Measurements from ENCODE around the gene TBL1XR1. TPM values are rescaled to one million over a fixed set of nuclear protein-coding genes. Genes with fewer than 3 reads are reported as not detected.

The TBL1XR1 gene
- total RNA-seq, 4 donors from 2014 or later: 56.0 to 90.8 (median 75.6) TPM

DNA sequence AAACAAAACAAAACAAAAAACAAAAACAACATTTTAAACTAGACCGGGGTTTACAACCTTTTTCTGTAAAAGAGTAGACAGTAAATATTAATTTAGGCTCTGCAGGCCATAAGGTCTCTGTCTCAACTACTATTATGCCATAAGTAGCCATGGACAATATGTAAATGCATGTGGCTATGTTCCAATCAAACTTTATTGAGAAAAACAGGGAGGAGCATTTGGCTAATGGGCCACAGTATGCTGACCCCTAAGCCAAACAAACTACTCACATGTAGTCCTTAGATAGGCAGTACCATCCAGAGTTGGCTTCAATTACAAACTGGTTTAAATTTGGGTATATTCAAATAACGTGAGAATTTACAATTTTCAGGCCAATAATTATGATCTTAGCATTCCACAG is 144.2 kb downstream of the TBL1XR1 start:
- WGBS: 78% methylated on average over 2 of the region's 2 CpGs
- H3K27me3 ChIP-seq: no peaks in the 10 kb centered on the region
- no peaks in the 10 kb centered on the region for H3K9me3 ChIP-seq
- TF ChIP-seq POLR2A (IDR thresholded peaks at IDR 0.05) (no peak), POLR2AphosphoS5 (IDR thresholded peaks at IDR 0.05) (no peak), EP300 (IDR thresholded peaks at IDR 0.05) (no peak)
- TF ChIP-seq, protein P1, sequence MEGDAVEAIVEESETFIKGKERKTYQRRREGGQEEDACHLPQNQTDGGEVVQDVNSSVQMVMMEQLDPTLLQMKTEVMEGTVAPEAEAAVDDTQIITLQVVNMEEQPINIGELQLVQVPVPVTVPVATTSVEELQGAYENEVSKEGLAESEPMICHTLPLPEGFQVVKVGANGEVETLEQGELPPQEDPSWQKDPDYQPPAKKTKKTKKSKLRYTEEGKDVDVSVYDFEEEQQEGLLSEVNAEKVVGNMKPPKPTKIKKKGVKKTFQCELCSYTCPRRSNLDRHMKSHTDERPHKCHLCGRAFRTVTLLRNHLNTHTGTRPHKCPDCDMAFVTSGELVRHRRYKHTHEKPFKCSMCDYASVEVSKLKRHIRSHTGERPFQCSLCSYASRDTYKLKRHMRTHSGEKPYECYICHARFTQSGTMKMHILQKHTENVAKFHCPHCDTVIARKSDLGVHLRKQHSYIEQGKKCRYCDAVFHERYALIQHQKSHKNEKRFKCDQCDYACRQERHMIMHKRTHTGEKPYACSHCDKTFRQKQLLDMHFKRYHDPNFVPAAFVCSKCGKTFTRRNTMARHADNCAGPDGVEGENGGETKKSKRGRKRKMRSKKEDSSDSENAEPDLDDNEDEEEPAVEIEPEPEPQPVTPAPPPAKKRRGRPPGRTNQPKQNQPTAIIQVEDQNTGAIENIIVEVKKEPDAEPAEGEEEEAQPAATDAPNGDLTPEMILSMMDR (IDR thresholded peaks at IDR 0.05): no peak
- no peak overlapping the region for H3K27ac ChIP-seq
- DNase-seq (ENCODE audit: low spot score in 2 of 2): no peak
- peaks cover 15% of the 10 kb centered on the region for H3K4me1 ChIP-seq
- peaks cover 16% of the 10 kb centered on the region for H3K36me3 ChIP-seq
- H3K4me3 ChIP-seq: no peak overlapping the region

DNA sequence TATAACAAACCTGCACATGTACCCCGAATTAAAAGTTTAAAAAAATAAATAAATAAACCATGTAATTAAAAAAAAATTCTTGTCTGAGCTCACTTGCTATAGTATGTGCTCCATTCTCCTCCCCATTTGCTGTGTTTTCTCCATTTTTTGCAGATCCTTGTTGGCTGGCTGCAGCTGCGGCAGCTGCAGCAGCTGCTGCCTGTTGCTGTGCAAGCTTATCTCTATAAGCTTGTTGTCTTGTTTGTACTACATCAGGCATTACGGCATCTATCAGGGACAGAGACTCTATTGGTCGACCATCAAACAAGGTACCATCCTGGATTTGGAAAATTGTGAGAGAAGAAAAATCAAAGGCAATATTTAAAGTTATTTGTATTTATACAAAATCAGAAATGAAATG is 145.9 kb downstream of the TBL1XR1 start:
- no peak for DNase-seq (ENCODE audit: low spot score in 2 of 2)
- Histone ChIP-seq H3K4me1 (peaks cover 12% of the 10 kb centered on the region), H3K4me3 (no peak overlapping the region), H3K27ac (no peak overlapping the region), H3K36me3 (peaks cover 29% of the 10 kb centered on the region), H3K27me3 (no peaks in the 10 kb centered on the region), H3K9me3 (no peaks in the 10 kb centered on the region)
- 84% methylated on average over 4 of the region's 4 CpGs for WGBS
- TF ChIP-seq, protein P1 (IDR thresholded peaks at IDR 0.05): no peak
- TF ChIP-seq POLR2A (IDR thresholded peaks at IDR 0.05): no peak
- TF ChIP-seq POLR2AphosphoS5 (IDR thresholded peaks at IDR 0.05): no peak
- no peak for TF ChIP-seq EP300 (IDR thresholded peaks at IDR 0.05)

DNA sequence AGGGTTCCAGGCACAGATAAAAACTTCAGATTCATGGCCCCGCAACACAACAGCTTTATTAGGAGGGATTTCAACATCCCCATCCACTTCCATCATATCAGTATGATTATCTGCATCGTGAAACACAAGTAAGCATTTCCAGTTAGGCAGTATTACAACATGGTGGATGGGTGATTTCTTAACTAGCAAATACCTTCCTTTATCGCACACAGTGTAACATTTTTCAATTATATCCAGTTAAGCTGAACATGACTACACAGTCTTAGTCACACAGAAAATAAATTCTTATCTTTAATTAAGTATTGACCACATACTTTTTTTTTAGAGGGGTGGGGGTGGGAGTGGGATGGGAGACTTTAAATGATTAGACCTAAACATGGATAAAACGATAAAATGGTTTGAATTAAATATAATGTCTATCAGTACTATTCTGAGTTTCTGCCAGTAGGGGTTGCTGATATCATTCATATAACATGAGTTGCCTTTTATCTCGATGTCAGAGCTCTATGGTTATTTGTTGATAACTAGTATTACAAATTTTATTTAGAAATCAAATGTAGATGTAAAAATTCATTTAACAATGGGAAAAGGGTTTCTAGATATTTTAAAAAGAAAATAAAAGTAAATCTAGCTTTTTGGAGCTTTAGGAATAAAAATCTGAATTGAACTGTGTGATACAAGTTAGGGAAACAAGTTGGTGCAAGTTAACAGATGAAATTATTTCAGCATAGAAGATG is 146.6 kb downstream of the TBL1XR1 start:
- 49% methylated on average over 5 of the region's 5 CpGs for WGBS
- Histone ChIP-seq H3K4me1 (peaks cover 5% of the 10 kb centered on the region), H3K4me3 (no peak overlapping the region), H3K27me3 (no peaks in the 10 kb centered on the region), H3K36me3 (peaks cover 37% of the 10 kb centered on the region), H3K27ac (no peak overlapping the region), H3K9me3 (no peaks in the 10 kb centered on the region)
- TF ChIP-seq POLR2A (IDR thresholded peaks at IDR 0.05): no peak
- TF ChIP-seq, protein P1 (IDR thresholded peaks at IDR 0.05): peak; percentile 19 to 71
- no peak for TF ChIP-seq EP300 (IDR thresholded peaks at IDR 0.05)
- no peak for DNase-seq (ENCODE audit: low spot score in 2 of 2)

DNA sequence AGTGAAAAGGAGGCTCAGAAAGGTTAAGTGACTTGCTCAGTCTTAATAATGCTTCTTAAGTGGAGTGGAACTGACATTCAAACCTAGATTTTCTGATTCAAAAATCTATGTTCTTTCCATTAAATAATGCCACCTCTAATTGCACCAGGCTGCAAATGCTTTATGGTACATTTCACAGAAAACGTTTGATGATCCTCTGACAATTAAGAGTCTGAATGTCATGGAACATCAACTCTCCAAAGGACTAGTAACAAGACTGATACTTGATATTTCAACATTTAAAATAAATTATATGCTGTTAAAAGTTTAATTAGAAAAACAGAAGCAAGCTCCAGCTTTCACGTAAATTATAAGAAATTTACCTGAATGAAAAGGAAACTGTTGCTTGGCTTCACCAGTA is 151.5 kb downstream of the TBL1XR1 start:
- H3K27ac ChIP-seq: no peak overlapping the region
- peaks cover 60% of the 10 kb centered on the region for H3K36me3 ChIP-seq
- TF ChIP-seq POLR2AphosphoS5 (IDR thresholded peaks at IDR 0.05) (no peak), POLR2A (IDR thresholded peaks at IDR 0.05) (no peak)
- TF ChIP-seq, protein P1 (IDR thresholded peaks at IDR 0.05): no peak
- peaks cover 14% of the 10 kb centered on the region for H3K4me1 ChIP-seq
- H3K4me3 ChIP-seq: no peak overlapping the region
- no peaks in the 10 kb centered on the region for H3K9me3 ChIP-seq
- H3K27me3 ChIP-seq: no peaks in the 10 kb centered on the region
- no peak for DNase-seq (ENCODE audit: low spot score in 2 of 2)
- 86% methylated on average over 2 of the region's 2 CpGs for WGBS

DNA sequence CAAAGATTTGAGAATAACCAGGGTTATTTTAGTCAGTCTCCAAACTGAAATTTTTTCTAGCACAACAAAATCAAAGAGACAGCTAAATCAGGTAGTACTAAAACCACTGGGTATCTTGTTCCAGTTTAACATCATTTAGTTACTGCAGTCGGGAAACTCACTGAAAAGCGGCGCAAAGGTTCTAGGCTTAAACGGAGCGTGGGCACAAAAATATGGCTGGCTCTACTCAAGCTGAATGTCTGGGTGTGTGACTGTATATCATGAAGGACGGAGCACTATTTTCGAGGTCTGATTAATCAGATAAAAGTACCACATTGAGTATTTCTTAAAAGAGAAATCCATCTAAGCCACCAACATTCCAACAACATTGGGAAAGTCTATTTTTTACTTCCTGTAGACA is 152.1 kb downstream of the TBL1XR1 start:
- H3K4me1 ChIP-seq: peaks cover 18% of the 10 kb centered on the region
- TF ChIP-seq, protein P1 (IDR thresholded peaks at IDR 0.05): no peak
- no peak for TF ChIP-seq EP300 (IDR thresholded peaks at IDR 0.05)
- no peak for TF ChIP-seq POLR2A (IDR thresholded peaks at IDR 0.05)
- no peak for TF ChIP-seq POLR2AphosphoS5 (IDR thresholded peaks at IDR 0.05)
- no peaks in the 10 kb centered on the region for H3K9me3 ChIP-seq
- no peaks in the 10 kb centered on the region for H3K27me3 ChIP-seq
- no peak overlapping the region for H3K4me3 ChIP-seq
- WGBS: 94% methylated on average over 7 of the region's 7 CpGs
- DNase-seq (ENCODE audit: low spot score in 2 of 2): no peak
- peaks cover 60% of the 10 kb centered on the region for H3K36me3 ChIP-seq
- H3K27ac ChIP-seq: no peak overlapping the region
